ENCODE results near the gene CD24.
A peak's percentile ranks its signal among the peaks of the same experiment; 100 is the strongest.
"Not testable (repeated sequence)": the region's sequence is repeated elsewhere in the genome, so short reads cannot be mapped to it uniquely, and the experiment has no call there.

The CD24 gene

DNA sequence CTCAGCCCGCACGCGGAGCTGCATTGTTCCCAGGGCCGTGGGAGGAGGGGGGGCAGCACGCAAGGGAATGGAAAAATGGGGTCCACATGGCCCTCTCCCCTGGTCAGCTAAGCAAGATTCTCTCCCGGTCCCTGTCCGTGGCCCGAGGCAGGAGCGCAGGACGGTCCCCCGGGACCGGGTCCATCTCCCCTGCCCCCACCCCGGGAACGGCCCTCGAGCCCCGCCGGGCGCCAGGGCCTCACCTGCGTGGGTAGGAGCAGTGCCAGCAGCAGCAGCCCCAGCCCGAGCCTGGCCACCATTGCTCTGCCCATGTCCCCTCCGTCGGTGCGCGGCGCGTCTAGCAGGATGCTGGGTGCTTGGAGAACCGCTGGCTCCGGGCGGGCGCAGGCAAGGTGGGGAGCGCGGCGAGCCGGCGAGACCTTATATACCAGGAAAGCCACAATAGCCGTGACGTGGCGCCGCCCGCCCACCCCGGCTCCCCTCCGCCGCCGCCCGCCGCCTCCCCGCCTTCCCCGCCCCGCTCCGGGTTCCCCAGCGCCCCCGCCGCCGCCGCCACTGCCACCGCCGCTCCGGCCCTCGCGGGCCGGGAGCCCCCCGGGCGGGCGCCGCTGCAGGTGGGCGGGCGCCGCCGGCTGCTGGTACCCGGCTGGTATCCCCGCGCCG is at the start of gene CD24:
Gene CD24, minus strand, starts transcription at position 394 of the 663 bp plus-strand sequence. Its CDS starts 83 bp downstream, at position 311.
- DNase-seq (ENCODE audit: low spot score): peak; percentile 60

- no peak for DNase-seq (ENCODE audit: low spot score)
These were observed 47.1 kb upstream of the CD24 start for GRCh38 chr6:107021446-107022185.

GRCh38 chr6:107020239-107020638 is 45.7 kb upstream of the CD24 start:
- DNase-seq (ENCODE audit: low spot score): no peak

- DNase-seq (ENCODE audit: low spot score): not testable (repeated sequence)
These were observed 45.1 kb upstream of the CD24 start for GRCh38 chr6:107019628-107020027.

GRCh38 chr6:107019047-107019446 is 44.5 kb upstream of the CD24 start:
- DNase-seq (ENCODE audit: low spot score): no peak

DNA sequence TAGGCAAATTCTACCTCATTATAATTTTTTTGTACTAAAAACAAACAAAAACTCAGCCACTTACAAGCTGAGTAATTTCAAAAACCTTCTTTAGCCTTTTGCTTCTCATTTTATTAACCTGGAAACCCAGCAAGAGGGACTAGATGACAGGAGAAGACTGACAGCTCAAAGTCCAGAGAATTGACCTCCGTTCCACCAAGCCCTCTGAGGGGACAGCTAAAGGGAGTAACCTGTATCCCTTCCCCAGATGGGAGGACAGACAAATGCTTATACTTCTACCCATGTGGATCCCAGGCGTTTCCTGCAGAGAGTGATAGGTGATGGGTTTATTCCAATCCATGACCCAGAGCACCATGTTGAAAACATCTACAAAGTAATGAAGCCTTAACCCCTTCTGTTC is 35.0 kb upstream of the CD24 start:
- DNase-seq (ENCODE audit: low spot score): no peak

GRCh38 chr6:106997392-106998158 is 23.0 kb upstream of the CD24 start:
- peak; percentile 70 for DNase-seq (ENCODE audit: low spot score)

DNA sequence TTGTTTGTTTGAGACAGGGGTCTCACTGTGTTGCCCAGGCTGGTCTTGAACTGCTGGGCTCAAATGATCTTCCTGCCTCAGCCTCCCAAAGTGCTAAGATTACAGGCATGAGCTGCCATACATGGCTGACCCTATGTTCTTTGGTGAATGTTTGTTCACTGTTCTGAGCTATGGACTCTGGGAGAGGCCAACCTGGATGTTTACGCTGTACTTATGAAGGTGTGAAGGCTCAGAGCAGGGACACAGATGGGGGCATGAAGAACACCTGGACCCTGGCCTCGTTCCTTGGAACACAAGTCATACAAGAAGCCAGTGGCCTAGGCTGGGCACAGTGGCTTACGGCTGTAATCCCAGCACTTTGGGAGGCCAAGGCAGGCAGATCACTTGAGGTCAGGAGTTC is 21.1 kb upstream of the CD24 start:
- DNase-seq (ENCODE audit: low spot score): no peak

DNA sequence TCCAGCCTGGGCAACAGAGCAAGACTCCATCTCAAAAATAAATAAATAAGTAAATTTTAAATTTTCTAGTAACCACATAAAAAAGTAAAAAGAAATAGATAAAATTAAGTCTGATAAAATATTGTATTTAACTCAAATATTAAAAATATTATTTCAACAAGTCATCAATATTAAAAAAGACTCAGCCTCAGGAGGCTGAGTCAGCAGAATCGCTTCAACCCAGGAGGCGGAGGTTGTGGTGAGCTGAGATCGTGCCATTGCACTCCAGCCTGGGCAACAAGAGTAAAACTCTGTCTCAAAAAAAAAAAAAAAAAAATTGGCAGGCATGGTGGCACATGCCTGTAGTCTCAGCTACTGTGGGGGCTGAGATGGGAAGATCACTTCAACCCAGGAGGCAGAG is 15.2 kb upstream of the CD24 start:
- not testable (repeated sequence) for DNase-seq (ENCODE audit: low spot score)

- no peak for DNase-seq (ENCODE audit: low spot score)
These were observed 14.1 kb upstream of the CD24 start for GRCh38 chr6:106988664-106989063.

DNA sequence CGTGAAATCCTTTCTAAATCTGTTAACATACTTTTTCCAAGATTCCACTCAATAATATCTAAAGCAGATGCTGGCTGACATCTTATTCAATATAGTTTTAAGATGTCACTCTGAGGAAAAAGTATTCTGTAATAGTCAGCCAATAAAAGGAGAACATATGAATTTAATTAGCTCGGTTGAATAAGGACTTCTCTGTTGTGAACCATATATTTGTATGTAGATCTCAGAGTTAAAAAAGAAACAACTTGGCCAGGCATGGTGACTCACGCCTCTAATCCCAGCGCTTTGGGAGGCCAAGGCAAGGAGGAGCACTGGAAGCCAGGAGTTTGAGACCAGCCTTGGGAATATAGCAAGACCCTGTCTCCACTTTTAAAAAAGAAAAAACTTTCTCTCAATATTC is 7.4 kb upstream of the CD24 start:
- no peak for DNase-seq (ENCODE audit: low spot score)

- no peak for DNase-seq (ENCODE audit: low spot score)
These were observed 6.4 kb upstream of the CD24 start for GRCh38 chr6:106980926-106981325.

GRCh38 chr6:106979435-106979884 is 4.9 kb upstream of the CD24 start:
- peak; percentile 68 for DNase-seq (ENCODE audit: low spot score)

- no peak for DNase-seq (ENCODE audit: low spot score)
These were observed 2.7 kb upstream of the CD24 start for GRCh38 chr6:106977246-106977645.

- DNase-seq (ENCODE audit: low spot score): no peak
These were observed 1.7 kb upstream of the CD24 start for GRCh38 chr6:106976270-106976669.

GRCh38 chr6:106975738-106976064 is 1.2 kb upstream of the CD24 start:
- peak; percentile 8 for DNase-seq (ENCODE audit: low spot score)

DNA sequence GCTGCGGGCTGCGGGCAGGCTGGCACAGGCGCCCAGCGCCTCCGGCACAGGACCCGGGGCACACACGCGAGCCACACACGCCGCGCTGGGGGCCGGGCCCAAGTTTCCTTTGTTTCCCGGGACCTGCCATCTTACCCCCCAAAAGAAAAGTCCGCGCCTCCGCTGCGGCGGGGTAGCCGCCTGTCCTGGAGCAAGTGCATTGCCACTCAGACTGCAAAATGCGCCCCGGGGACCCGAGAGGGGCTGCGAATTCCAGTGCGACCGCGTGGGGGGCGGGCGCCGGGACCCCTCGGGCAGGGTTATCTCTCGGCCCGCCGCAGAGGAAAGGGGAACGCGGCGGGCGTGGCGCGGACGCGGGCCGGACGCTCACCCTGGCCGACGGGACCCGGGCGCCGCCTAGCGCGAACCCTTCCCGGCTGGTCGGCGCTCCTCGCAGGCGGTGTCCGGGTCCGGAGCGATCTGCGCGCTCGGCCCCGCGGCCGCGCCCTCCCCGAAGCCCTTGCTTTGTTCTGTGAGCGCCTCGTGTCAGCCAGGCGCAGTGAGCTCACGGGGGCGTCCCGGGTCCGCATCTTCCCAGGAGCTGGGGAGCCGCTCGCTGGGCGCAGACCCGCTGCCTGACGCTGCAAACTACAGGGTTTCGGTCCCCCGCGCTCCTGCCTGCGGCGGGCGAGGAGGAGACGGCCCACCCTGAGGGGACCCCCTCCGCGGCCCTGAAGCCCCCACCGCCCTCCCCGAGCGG is 639 bp upstream of the CD24 start:
- no peak for DNase-seq (ENCODE audit: low spot score)

- peak; percentile 5 for DNase-seq (ENCODE audit: low spot score)
These were observed 643 bp downstream of the CD24 start for GRCh38 chr6:106973836-106974335.

DNA sequence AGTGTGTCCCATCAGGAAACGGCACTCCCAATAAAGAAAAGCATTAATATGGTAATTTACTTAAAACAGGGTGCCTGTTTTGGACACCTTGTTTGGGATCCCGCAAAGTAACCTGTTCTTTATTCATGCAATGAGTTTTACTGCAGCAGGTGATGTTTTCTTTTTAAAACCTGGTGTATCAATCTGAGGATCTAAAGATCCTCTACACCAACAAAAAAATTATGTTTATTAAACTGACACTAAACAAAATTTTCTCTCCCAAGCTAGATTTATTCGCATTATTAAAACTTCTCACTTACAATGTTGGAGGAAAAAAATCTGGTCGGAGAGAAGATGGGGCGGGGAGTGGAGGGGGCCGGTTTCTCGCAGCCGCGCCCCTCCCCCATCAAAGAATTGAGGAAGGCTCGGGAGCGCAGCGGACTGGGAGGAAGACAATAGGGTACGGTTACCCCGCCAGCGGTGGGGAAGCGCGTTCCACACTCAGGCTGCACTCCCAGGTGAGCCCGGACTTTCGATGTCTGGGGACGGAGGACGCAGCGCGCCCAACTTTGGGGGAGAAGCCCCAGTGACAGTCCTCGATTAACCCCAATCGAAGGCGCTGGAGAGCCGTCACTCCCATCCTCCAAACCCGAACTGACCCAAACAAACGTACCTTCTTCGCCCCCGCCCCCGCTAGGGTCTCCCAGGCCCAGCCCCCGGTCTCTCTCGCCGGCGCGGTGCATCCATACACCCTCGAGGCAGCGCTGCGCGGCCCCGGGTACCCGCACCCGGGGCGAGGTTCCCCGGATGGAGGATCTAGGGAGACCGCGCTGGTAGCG is 1.3 kb downstream of the CD24 start:
- DNase-seq (ENCODE audit: low spot score): peak; percentile 61

DNA sequence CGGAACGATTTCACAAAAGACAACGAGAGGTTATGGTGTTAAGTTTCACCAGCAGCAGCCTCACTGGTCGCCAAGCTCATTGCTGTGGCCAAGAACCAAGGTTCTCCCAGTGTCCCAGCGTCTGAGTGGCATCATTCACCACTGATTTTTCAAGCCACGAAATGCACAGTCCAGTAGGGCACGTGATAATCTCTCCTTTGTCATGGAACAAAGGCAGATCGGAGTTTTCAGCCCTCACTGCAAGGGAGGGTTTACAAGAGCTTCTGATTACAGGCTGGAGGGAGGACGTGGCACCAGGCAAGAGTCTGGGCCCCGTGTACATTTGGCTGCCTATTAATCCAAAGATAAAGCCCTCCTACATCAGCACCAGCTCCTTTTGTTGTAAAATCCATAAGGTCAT is 2.0 kb downstream of the CD24 start:
- no peak for DNase-seq (ENCODE audit: low spot score)

DNA sequence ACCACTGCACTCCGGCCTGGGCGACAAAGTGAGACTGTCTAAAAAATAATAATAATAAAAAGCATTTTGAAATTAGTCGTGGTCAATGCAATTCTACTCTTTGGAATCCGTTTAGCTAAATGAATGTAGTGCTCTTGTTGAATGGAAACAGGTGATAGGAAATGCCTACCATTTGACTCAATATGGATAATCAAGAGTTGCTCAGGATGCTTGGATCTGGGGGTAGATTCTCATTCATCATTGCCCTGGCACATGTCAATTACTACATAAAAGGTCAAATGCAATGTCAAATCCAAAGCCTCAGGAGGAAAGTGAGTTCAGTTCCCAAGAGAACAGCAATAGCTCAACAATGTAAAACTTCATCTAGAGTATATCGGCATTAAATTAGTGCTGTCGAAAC is 3.8 kb downstream of the CD24 start:
- not testable (repeated sequence) for DNase-seq (ENCODE audit: low spot score)
